ENCODE results near the gene IL17C.
"Not testable (repeated sequence)": the region's sequence is repeated elsewhere in the genome, so short reads cannot be mapped to it uniquely, and the experiment has no call there.

Gene IL17C

DNA sequence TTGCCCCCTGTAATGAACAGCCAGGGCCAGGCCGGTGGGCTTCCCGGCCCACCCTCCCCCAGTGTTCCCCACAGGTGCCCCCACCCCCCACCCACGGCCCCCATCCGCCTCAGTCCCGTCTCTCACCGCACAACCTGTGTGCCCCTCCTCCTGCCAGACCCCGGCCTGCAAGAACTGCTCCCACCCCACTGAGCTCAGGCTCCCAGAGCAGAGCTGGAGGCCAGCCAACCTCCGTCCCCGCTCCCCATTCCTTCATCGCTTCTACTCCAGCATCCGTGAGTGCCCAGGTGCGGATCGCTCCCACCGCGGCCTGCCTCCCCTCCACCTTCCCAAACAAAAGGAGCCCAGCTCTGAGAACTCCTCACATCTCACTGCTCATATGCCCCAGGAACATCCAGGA lies 20.3 kb downstream of the IL17C start:
- DNase-seq (ENCODE audit: low read depth in 2 of 2) = no peak

- DNase-seq (ENCODE audit: low read depth in 2 of 2) = no peak
Observed at GRCh38 chr16:88659160-88659559, 20.8 kb downstream of the IL17C start.

- DNase-seq (ENCODE audit: low read depth in 2 of 2) = no peak
Observed at GRCh38 chr16:88661468-88661867, 23.1 kb downstream of the IL17C start.

DNA sequence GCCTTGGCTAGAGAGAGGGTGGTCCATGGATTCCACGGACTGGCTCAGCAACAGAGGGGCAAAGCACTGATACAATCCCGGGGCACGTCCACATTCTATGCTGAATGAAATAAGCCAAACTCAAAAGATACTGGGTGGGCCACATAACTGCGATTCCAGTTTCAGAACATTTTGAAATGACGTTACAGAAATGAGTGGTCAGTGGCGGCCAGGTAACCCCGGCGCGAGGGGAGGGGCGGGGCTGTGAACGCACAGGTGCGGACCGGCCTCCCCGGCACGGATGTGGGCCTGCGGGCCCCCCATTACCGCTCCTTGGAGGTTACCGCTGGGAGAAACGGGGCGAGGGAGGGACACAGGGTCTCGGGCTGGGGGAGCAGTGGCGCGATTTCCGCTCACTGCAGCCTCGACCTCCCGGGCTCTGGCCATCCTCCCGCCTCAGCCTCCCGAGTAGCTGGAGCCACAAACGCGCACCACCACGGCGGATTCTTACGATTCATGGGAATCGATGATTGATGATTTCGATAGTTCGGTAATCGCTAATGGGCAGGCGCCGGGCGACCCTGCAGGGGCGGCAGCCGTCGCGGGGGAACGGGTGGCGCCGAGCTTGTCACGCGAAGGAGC lies 24.0 kb downstream of the IL17C start:
- DNase-seq (ENCODE audit: low read depth in 2 of 2) = no peak

GRCh38 chr16:88662843-88663606 lies 24.7 kb downstream of the IL17C start, which contains the start of gene MVD:
Gene MVD, minus strand, starts transcription at chr16:88663091. Its CDS starts 11 bp downstream, at chr16:88663080.
- peak; percentile 80 to 86 for DNase-seq (ENCODE audit: low read depth in 2 of 2)

DNA sequence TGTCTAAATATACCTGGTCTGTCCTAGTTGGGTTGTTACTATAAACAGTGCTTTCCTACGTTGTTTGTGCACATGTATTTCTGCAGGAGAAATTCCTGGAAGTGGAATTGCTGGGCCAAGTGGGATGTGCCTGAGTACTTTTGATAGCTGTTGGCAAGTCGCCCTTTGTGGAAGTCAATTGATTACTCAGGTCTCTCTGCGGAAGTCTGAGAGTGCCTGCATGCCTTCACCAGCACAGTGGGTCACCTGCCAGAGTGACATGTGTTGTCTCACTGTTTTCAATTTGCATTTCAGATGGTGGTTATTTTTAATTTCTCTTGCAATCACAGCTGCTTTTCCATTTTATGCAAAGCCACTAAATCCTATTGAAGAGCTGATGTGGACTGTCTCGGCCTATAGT lies 26.8 kb downstream of the IL17C start:
- DNase-seq (ENCODE audit: low read depth in 2 of 2) = no peak

- no peak for DNase-seq (ENCODE audit: low read depth in 2 of 2)
Observed at GRCh38 chr16:88665570-88665969, 27.2 kb downstream of the IL17C start.

GRCh38 chr16:88667461-88667860 lies 29.1 kb downstream of the IL17C start:
- no peak for DNase-seq (ENCODE audit: low read depth in 2 of 2)

DNA sequence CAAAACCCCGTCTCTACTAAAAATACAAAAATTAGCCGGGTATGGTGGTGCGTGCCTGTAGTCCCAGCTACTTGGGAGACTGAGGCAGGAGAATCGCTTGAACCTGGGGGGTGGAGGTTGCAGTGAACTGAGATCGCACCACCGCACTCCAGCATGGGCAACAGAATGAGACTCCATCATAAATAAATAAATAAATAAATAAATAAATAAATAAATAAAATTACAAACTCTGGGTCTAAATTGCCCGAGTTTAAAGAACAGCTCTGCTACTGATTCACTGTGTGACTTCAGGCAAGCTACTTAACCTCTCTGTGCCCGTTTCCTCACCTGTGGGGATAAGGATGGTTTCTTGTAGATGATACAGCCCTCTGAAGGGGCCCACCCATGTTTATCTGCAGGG lies 31.1 kb downstream of the IL17C start:
- not testable (repeated sequence) for DNase-seq (ENCODE audit: low read depth in 2 of 2)

DNA sequence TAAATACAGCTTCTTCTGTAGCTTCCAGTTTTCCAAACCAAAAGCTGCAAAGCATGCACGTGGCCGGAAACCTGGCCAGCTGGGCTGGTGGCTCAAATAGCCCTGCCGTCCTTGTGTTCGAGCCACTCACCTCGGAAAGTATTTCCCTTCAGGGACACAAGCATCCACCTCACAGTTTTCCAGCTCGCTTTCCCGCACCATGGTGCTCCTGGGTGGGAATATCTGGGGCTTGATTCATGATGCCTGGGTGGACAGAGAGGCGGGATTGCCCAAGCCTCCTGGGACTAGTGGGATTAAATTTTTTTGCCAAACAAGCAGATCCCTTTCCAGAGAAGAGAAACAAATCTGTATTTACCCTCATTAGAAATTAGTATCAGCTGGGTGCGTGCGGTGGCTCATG lies 31.6 kb downstream of the IL17C start:
- no peak for DNase-seq (ENCODE audit: low read depth in 2 of 2)

GRCh38 chr16:88671806-88672205 lies 33.4 kb downstream of the IL17C start:
- no peak for DNase-seq (ENCODE audit: low read depth in 2 of 2)

- no peak for DNase-seq (ENCODE audit: low read depth in 2 of 2)
Observed at GRCh38 chr16:88672776-88673175, 34.4 kb downstream of the IL17C start.

GRCh38 chr16:88673716-88674379 lies 35.5 kb downstream of the IL17C start:
- no peak for DNase-seq (ENCODE audit: low read depth in 2 of 2)

DNA sequence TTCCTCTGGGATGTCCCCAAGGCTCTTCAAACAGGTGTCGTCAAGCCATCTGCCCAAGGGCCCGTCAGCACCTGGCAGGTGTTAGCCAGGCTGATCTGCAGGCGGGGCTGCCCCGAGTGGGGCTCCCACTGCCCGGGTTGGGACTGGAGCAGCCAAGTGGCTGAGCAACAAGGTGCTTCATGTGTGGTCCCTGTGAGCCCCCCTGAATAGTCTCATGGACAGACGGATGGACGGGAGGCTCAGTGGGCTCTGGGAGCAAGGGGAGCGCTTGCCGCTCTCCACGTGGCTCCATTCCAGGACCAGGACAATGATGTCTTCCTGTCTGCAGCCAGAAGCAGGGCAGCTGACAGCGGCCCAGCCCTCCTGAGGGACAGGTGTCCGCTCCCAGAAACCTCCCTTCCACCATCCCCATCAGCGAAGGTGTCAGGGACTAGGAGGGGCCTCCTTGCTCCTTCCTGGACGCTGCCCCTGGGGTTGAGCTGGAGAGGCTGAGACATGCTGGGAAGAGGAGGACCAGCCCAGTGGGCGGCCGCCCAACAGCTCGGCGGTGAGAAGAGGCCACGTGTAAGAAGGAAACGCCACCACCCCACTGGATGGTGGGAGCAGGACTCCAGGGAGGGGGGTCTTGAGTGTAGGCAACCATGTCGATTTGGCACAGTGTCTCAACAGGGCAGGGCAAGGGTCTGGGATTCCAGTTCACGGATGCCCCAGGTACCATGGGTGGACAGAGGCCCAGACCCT lies 38.3 kb downstream of the IL17C start:
- no peak for DNase-seq (ENCODE audit: low read depth in 2 of 2)

DNA sequence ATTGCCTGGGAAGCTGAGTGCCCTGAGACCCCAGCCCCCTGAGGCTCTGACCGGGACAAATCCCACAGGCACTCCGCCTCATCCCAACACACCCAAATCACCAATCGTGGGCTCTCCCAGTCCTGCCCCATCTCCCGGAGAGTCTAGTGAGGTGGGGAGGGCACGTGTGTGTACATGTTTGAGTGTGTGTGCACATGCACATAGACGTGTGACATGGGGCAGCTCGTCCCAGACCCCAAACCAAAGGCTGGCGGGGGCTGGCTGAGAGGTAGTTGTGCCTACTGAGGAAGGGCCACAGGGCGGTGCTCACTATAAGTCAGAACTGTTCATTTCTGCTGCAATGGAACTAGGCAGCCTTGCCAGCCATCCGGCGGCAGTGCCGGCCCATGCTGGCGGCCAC lies 39.3 kb downstream of the IL17C start:
- DNase-seq (ENCODE audit: low read depth in 2 of 2) = no peak

DNA sequence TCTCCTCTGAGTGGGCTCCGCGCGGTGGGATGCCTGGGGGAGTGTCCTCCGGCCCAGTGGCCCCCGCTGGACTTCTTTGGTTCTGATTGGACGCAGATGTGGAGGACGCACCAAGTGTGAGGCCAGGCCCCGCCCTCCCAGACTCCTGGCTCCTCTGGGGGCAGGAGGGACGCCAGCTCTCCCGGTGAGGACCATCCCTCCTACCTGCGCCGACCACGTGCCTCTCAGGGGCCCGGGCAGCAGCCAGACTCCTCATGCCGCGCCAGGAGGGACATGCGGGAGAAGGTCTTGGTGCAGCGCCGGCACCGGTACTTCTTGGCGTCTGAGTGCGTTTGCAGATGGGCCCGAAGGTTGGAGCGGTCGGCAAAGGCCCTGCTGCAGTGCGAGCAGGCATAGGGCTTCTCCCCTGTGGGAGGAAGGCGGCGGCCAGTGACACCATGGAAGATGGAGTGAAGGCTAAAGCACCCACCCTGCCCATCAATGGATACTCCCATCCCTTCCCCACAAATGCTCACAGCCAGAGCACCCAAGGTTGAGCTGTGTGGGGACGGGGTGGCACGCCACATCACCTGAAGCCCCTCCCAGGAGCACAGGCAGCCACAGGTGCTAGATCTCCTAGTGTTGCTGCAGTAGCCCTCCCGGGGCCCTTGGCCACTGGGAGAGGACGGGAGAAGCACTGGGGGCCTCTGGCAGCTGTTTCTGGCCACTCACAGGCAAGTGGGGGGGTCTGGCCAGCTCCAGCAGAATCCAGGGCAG lies 40.0 kb downstream of the IL17C start:
- DNase-seq (ENCODE audit: low read depth in 2 of 2) = no peak

DNA sequence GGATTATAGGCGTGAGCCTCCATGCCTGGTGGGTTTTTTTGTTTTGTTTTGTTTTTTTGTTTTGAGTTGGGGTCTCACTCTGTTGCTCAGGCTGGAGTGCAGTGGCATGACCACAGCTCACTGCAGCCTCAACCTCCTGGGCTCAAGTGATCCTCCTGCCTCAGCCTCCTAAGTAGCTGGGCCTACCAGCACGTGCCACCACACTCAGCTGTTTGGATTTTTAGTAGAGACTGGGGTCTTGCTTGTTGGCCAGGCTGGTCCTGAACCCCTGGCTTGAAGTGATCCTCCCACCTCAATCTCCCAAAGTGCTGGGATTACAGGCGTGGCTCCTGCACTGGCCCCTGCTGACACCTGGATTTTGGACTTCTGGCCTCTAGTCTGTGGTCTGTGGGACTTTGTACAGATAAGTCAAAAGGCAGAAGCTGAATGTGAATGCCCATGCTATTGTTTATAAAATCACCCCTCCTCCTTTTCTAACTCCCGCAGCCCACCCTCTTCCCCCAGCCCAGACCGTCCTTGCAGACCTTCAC lies 42.2 kb downstream of the IL17C start:
- DNase-seq (ENCODE audit: low read depth in 2 of 2) = no peak

GRCh38 chr16:88681084-88681680 lies 42.8 kb downstream of the IL17C start:
- DNase-seq (ENCODE audit: low read depth in 2 of 2) = no peak

GRCh38 chr16:88681709-88682451 lies 43.5 kb downstream of the IL17C start:
- no peak for DNase-seq (ENCODE audit: low read depth in 2 of 2)

GRCh38 chr16:88684569-88685155 lies 46.3 kb downstream of the IL17C start:
- DNase-seq (ENCODE audit: low read depth in 2 of 2) = no peak

Data from stimulated activated CD4-positive, alpha-beta T cell treated with anti-CD3 and anti-CD28 coated beads, Interleukin-1b, Interleukin-23, amount 100 ng/mL, for 1 hour (primary cell).